Right lobe of liver (tissue), 4 donors: Measurements from ENCODE around the gene GOLGA1.

Experiments
- POLR2A ChIP-seq: fragments of 450-650 bp; IDR thresholded peaks from one replicate; pipeline ENCODE4 v1.6.1; 2017; ENCODE audit warnings: antibody characterized with exemption, mild to moderate bottlenecking
- TF ChIP-seq, protein P1 (sequence below), 4 donors: fragments of 200-600 bp in 3 of 4; fragments of 450-650 bp in 1 of 4; IDR thresholded peaks; one replicate each; pipeline versions ENCODE4 v1.5.1 to v1.8.0; 2016 to 2022; ENCODE audit warnings: antibody characterized with exemption in 4 of 4, mild to moderate bottlenecking in 2 of 4
- donor health status: DM: no; HTN: no; CAD: no.
- donor health status: DM: no; HTN: no; CAD: no.
- donor health status: DM: no; HTN: yes; CAD: no.

DNA sequence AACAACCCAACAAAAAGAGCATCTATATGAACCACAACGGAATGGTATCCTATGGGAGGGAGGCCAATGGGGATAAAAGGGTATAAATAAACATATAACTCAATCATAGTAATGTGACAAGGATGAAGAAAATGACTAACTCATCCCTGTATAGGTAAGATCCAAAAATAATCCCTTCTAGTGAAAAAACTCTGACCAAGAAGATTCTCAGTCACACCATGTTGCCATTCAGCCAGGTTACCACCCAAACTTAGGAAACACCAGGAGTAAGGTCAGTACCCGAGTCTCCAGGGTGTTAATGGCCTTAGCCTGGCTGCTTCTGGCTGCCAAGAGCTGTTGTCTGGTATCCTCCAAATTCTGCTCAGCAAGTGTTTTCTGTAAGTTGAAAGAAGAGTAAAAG is 32.8 kb downstream of the GOLGA1 start:
- TF ChIP-seq, protein P1, sequence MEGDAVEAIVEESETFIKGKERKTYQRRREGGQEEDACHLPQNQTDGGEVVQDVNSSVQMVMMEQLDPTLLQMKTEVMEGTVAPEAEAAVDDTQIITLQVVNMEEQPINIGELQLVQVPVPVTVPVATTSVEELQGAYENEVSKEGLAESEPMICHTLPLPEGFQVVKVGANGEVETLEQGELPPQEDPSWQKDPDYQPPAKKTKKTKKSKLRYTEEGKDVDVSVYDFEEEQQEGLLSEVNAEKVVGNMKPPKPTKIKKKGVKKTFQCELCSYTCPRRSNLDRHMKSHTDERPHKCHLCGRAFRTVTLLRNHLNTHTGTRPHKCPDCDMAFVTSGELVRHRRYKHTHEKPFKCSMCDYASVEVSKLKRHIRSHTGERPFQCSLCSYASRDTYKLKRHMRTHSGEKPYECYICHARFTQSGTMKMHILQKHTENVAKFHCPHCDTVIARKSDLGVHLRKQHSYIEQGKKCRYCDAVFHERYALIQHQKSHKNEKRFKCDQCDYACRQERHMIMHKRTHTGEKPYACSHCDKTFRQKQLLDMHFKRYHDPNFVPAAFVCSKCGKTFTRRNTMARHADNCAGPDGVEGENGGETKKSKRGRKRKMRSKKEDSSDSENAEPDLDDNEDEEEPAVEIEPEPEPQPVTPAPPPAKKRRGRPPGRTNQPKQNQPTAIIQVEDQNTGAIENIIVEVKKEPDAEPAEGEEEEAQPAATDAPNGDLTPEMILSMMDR (IDR thresholded peaks at IDR 0.05), result no peak
- TF ChIP-seq POLR2A, result no peak
